ENCODE measurements around the gene INF2. TPM values are rescaled to one million over a fixed set of nuclear protein-coding genes. Genes with fewer than 3 reads are reported as not detected.

Gene INF2
- total RNA-seq, 2 experiments from 2014 or later, result 74.9 to 76.9 TPM

GRCh38 chr14:104701383-104702076 lies 12.1 kb downstream of the INF2 start:
- Histone ChIP-seq H3K4me1 (ENCODE audit: insufficient read depth, low read length) (peaks cover 12% of the 10 kb centered on the region), H3K9me3 (ENCODE audit: control insufficient read depth in 1 of 2, insufficient read depth in 1 of 2, low read length in 2 of 2) (no peaks in the 10 kb centered on the region), H3K27me3 (ENCODE audit: control insufficient read depth in 1 of 2, insufficient read depth in 2 of 2, low read length in 2 of 2) (no peaks in the 10 kb centered on the region), H3K27ac (ENCODE audit: low read depth in 1 of 2, low read length in 2 of 2) (no peak overlapping the region), H3K4me3 (ENCODE audit: low read length) (no peak overlapping the region), H3K36me3 (ENCODE audit: insufficient read depth, low read length) (peaks cover 44% of the 10 kb centered on the region)
- ChIA-PET CTCF (no interaction called here), POLR2A (no interaction called here)
- peaks cover 13% of the 10 kb centered on the region for H3K36me3 Mint-ChIP-seq (ENCODE audit: low read depth)
- no peaks in the 10 kb centered on the region for H3K27me3 Mint-ChIP-seq
- H3K4me3 Mint-ChIP-seq, result no peak overlapping the region
- intact Hi-C loops (cut with DNase I, micrococcal nuclease), result no loop called here
- H3K27ac Mint-ChIP-seq, result no peak overlapping the region
- ATAC-seq (ENCODE audit: poor library complexity) (no peak), DNase-seq (no peak)
- no peaks in the 10 kb centered on the region for H3K9me3 Mint-ChIP-seq
- H3K4me1 Mint-ChIP-seq (ENCODE audit: low read depth), result peaks cover 8% of the 10 kb centered on the region
- TF ChIP-seq CTCF (IDR thresholded peaks at IDR 0.05), result no peak

GRCh38 chr14:104702106-104702505 lies 12.7 kb downstream of the INF2 start:
- Mint-ChIP-seq H3K4me3 (no peak overlapping the region), H3K4me1 (ENCODE audit: low read depth) (peaks cover 6% of the 10 kb centered on the region), H3K36me3 (ENCODE audit: low read depth) (peaks cover 13% of the 10 kb centered on the region), H3K27me3 (no peaks in the 10 kb centered on the region), H3K27ac (no peak overlapping the region), H3K9me3 (no peaks in the 10 kb centered on the region)
- H3K27me3 ChIP-seq (ENCODE audit: control insufficient read depth in 1 of 2, insufficient read depth in 2 of 2, low read length in 2 of 2), result no peaks in the 10 kb centered on the region
- no peak for TF ChIP-seq CTCF (IDR thresholded peaks at IDR 0.05)
- ChIA-PET POLR2A (no interaction called here), CTCF (no interaction called here)
- H3K27ac ChIP-seq (ENCODE audit: low read depth in 1 of 2, low read length in 2 of 2), result no peak overlapping the region
- H3K36me3 ChIP-seq (ENCODE audit: insufficient read depth, low read length), result peaks cover 44% of the 10 kb centered on the region
- ATAC-seq (ENCODE audit: poor library complexity) (no peak), DNase-seq (no peak)
- intact Hi-C loops (cut with DNase I, micrococcal nuclease), result no loop called here
- no peak overlapping the region for H3K4me3 ChIP-seq (ENCODE audit: low read length)
- peaks cover 8% of the 10 kb centered on the region for H3K4me1 ChIP-seq (ENCODE audit: insufficient read depth, low read length)
- H3K9me3 ChIP-seq (ENCODE audit: control insufficient read depth in 1 of 2, insufficient read depth in 1 of 2, low read length in 2 of 2), result no peaks in the 10 kb centered on the region

DNA sequence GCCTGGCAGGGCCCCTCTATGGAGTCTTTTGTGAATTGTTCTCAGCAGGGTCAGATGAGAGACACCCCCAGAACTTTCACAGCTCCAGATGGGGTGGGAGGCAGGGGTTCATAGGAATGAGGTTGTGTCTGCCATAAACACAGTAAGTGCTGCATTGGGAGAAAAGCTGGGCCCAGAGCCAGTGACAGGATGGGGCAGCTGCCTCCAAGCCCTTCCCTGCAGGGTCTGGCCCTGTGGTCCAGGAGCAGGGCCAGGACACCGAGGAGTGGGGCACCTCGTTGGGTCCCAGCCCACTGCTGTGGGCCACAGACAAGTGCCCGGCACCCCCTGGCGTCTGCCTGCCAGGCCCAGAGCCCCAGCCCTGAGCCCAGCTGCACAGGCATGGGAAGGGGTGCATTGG lies 13.3 kb downstream of the INF2 start:
- H3K27ac ChIP-seq (ENCODE audit: low read depth in 1 of 2, low read length in 2 of 2), result no peak overlapping the region
- DNase-seq (no peak), ATAC-seq (ENCODE audit: poor library complexity) (no peak)
- H3K27me3 ChIP-seq (ENCODE audit: control insufficient read depth in 1 of 2, insufficient read depth in 2 of 2, low read length in 2 of 2), result no peaks in the 10 kb centered on the region
- no peak overlapping the region for H3K4me3 ChIP-seq (ENCODE audit: low read length)
- Mint-ChIP-seq H3K36me3 (ENCODE audit: low read depth) (peaks cover 13% of the 10 kb centered on the region), H3K27me3 (no peaks in the 10 kb centered on the region), H3K9me3 (no peaks in the 10 kb centered on the region), H3K4me3 (no peak overlapping the region), H3K27ac (no peak overlapping the region), H3K4me1 (ENCODE audit: low read depth) (peaks cover 6% of the 10 kb centered on the region)
- TF ChIP-seq CTCF (IDR thresholded peaks at IDR 0.05), result no peak
- intact Hi-C loops (cut with DNase I, micrococcal nuclease), result no loop called here
- CTCF ChIA-PET, result no interaction called here
- POLR2A ChIA-PET, result interaction anchor here (1.2 kb wide), 1 partner anchor 37 kb away, joined by 3 read pairs; no protein-coding TSS in a partner anchor
- H3K4me1 ChIP-seq (ENCODE audit: insufficient read depth, low read length), result peaks cover 3% of the 10 kb centered on the region
- H3K36me3 ChIP-seq (ENCODE audit: insufficient read depth, low read length), result peaks cover 44% of the 10 kb centered on the region
- no peaks in the 10 kb centered on the region for H3K9me3 ChIP-seq (ENCODE audit: control insufficient read depth in 1 of 2, insufficient read depth in 1 of 2, low read length in 2 of 2)
